ENCODE results near the gene MTG1. TPM values are rescaled to one million over a fixed set of nuclear protein-coding genes. Genes with fewer than 3 reads are reported as not detected.

Gene MTG1, protein sequence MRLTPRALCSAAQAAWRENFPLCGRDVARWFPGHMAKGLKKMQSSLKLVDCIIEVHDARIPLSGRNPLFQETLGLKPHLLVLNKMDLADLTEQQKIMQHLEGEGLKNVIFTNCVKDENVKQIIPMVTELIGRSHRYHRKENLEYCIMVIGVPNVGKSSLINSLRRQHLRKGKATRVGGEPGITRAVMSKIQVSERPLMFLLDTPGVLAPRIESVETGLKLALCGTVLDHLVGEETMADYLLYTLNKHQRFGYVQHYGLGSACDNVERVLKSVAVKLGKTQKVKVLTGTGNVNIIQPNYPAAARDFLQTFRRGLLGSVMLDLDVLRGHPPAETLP
- total RNA-seq (2014; rRNA removed; shearing (Covaris generic)) = 35.8 and 51.0 TPM in 2 replicates

DNA sequence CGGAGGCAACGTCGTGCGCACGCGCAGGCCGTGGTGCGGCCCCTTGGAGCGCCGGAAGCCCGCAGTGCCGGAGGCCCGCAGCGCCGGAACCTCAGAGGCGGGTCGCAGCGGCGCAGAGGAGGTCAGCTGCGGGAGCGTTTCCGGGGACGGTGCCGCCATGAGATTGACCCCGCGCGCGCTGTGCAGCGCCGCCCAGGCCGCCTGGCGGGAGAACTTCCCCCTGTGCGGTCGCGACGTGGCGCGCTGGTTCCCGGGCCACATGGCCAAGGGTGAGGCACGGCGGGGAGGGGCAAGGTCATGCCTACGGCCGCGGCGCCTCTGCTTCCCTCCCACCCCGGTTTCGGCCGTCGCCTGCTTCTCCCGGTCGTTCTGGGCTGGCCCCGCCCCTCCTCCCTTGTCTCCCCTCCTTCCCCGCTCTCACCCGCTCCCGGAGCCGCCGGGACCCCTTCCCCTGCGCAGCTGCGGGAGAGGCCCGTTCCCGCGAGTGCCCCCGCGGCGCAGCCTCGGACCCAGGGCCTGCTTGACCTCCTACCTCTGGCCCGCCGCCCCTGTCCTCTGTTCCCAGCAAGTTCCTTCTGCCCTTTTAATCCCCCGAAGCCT is at the start of gene MTG1:
Gene MTG1 (plus strand): TSS at position 94 of the 600 bp plus-strand sequence. CDS start 64 bp downstream, at position 158.
- peak; percentile 92 for DNase-seq (ENCODE audit: low read depth)

DNA sequence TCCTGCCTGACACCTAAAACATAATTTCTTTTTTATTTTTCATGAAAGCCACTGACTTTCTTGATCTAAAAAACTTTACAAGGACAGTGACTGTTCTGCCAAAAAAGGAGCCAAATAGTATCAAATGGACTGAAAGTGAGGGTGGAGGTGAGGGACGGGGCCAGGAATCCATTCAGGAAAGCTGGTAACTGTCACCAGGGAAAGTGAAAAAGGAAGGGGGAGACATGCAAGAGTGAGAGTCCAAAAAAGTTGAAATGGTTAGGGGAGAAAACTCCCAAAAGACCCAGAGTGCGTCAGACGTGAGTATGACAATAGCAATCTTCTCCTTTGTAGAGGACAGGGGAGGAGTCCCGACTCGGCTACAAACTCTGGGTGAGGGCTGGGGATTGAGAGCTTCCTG is 49.7 kb upstream of the MTG1 start:
- DNase-seq (ENCODE audit: low read depth) = no peak

DNA sequence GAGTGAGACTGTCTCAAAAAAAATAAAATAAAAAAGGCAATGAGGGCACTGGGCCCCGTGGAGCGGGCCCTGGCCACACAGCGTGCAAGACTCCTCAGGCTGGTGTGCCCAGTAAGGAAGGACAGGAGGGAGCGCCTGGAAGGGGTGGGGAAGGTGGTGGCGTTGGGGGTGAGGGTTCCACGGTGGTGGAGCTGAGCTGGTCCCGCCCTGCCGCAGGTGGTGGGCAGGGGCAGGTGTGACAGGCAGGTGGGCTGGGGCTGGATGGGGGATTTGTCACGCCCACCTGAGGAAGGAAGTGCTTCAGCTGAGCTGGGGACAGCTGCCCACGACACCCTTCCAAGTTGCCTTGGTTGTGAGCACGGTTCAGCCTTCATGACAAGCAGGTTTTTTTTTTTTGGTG is 47.5 kb upstream of the MTG1 start:
- no peak for DNase-seq (ENCODE audit: low read depth)

DNA sequence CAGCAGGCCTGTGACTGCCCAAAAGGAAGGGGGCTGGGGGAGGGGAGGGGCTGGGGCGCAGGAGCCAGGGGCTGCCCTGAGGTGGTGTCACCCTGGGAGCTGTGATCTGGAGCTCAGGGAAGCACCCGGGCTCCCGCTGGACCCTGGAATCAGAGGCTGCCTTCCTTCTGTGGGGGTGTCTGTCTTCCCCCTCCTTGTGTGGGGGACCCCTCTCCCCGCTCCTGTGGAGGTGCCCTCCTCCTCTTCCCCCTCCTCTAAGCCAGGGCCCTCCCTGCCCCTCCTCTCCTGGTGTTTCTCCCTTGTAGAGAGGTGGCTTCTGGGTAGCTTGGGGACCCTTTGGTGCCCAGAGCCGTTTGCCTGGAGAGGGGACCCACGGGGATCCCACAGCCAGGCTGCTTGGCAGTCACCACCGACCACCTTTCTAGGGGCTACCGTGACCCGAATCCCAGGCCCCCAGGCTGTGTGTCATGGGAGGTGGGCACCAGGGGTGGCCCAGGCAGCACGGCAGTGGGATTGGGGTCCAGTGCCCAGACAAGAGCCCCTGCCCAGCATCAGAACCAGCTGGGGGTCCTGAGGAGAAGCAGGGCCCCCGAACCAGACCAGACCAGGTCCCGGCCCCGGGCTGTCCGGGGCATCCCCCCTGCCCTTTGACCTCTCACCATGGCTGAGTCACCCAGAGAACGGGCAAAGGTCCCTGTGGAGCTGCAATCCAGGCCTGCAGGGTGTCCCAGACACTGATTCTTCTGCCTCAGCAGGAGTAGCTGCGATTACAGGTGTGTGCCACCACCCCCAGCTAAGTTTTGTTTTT is 46.0 kb upstream of the MTG1 start:
- DNase-seq (ENCODE audit: low read depth) = no peak

DNA sequence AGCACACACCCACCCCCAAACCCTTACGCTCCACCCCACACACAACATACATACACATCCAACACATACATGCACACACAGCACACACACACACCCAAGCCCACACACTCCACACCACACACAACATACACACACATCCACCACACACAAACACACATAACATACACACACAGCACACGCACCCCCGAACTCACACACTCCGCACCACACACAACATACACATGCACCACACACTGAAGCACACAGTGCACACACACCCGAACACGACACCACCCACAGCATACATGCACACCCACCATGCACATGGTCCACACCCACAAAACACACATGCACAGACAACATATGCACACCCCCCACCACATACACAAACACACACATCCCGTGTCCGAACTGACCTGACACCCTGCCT is 44.8 kb upstream of the MTG1 start:
- DNase-seq (ENCODE audit: low read depth) = no peak

DNA sequence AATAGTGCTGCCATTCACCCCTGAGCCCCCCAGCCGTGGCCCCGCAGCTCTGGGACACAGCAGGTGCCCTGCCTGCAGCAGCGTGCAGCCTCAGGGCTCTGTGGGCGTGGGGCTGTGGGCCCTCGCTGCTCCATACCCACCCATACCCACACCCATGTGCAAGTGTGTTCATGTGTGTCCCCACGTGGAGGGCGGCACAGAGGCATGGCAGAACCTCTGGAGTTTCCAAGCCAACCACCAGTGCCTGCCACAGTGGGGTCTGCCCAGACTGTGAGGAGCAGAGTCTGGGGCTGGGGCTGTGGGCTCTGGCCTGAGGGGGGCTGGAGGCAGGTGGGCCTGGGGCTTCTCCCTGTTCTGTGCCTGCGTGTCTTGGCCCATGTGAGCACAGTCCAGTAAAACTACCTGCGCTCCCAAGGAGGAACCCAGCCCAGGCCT is 44.4 kb upstream of the MTG1 start:
- no peak for DNase-seq (ENCODE audit: low read depth)

DNA sequence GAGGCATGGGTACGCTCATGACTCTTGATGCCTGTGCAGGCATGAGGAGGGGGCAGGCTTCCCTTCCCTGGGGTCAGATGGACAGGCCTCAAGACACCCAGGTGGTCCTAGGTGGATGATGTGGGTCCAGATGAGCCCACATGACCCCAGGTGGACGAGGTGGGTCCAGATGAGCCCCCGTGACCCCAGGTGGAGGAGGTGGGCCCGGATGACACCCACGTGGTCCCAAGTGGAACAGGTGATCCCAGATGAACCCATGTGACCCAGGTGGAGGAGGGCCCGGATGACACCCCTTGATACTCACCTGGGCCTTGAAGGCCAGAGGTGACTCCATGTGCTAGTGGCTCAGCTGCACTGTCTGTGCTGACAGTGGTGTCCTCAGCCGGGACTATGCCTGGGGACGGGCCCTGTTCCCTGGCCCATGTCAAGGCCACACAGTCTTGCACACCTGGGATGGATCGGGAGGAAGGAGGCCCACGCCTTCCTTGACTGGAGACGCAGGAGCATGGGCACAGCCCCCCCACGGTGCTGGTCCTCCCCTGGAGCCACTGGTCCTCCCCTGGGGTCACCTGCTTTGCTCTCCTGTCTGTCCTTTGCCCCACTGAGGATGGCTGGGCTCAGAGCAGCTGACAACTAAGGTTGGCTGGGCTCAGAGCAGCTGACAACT is 43.5 kb upstream of the MTG1 start:
- DNase-seq (ENCODE audit: low read depth) = no peak

DNA sequence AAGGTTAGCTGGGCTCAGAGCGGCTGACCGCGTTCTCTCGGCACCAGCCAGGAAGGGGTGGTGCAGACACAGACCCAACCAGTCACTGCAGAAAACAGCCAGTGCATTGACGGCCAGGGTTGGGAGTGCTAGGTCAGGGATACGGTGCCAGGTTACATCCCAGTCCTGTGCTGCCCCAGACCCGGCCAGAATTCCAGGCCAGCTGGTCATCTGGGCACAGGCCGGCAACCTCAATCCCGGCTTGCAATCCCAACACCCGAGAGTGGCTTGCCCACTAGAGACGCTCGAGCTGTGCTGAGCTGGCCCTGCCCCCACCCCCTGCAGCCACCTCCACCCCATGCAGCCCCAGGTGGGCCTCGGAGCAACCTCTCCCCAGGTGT is 43.0 kb upstream of the MTG1 start:
- no peak for DNase-seq (ENCODE audit: low read depth)

DNA sequence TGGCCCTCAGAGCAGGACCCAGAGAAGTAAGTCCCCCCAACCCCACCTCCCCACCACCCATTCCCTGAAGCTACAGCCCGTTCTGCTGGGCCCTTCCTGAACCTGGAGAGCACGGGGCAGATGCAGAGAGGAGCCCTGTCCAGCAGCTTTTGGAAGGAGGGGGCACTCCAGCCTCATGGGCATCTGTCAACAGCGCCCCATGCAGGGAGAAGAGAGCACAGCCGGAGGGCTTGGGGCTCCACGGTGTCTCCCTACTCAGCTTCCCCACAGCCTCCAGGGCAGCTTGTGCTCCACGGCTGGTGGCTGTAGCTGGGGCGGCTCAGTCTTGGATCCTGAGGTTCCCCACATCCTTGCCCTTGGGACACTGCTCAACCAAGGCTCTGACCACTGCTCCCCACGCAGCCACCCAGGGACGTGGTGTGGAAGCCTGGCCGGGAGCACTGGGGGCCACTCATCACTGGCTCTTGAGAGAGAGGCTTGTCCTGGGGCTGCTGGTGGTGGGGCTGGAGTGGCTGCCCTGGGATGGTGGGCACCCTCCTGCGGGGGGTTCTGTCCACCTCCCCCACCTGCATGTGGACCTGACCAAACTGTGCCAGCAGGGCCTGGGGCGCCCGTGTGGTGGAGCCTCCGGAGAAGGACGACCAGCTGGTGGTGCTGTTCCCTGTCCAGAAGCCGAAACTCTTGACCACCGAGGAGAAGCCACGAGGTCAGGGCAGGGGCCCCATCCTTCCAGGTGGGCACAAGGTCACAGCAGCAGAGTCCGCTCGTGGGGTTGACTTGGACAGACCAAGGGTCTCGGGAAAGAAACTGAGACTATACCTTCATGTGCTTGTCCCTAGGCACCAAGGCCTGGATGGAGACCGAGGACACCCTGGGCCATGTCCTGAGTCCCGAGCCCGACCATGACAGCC is 42.3 kb upstream of the MTG1 start:
- DNase-seq (ENCODE audit: low read depth) = no peak

DNA sequence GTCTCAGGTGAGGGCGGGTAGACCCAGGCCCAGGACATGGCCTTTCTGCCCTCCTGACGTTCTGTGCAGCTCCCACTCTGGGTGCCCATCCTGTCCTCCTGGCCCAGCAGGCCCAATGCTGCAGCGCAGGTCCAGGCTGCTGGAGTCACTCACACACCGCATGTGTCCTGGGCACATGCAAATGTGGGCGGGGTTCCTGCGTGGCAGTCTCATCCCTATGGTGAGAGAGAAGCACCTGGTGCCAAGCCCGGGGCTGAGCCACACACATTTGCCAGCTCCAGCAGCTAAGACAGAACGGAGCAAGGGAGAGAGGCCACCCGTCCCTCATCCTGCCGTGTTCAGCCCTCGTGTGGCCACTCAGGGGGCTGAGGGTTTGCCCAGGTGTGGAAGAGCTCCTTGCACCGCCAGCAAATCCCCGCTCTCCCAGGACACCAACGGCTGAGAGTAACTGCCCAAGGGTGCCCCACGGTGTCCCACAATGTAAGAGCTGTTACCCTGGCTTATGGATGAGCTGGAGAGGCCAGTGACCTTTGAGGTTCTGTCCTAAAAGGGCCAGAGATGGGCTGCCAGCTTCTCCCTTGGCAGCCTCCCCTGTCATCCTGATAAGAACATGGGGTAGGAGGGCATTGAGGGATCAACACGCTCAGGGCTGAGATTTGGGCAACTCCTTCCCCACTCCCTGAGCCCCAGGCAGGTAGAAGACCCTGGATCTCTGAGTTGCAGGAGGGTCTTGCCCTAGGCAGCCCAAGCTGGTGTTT is 40.6 kb upstream of the MTG1 start:
- DNase-seq (ENCODE audit: low read depth) = no peak

DNA sequence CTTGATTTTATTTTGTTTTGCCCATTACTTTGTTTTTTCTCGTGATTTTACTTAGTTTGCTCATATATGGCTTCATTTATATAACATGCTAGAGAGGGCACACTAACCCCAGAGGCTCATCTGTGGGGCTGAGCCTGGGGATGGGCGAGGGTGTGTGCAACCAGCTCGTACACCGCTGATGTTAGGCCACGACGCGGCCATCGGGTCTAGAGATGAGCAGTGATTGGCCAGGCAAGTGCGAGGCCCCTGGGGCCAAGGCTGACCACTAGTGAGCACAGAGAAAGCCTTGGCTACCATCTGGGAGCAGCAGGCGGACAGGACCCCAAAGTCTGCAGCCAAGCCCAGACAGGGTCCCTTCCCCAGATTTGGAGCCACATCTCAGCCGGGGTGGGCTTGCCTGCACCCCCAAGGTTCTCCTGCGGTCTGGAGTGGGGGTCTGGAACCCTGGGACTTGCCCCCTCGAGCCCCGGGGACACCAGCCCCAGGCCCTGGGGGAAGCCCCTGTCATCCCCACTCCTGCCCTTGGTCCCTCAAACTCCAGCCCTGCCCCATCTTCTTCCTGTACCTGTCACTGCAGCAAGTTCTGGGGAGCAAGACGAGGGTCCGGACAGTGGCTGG is 39.9 kb upstream of the MTG1 start:
- no peak for DNase-seq (ENCODE audit: low read depth)

DNA sequence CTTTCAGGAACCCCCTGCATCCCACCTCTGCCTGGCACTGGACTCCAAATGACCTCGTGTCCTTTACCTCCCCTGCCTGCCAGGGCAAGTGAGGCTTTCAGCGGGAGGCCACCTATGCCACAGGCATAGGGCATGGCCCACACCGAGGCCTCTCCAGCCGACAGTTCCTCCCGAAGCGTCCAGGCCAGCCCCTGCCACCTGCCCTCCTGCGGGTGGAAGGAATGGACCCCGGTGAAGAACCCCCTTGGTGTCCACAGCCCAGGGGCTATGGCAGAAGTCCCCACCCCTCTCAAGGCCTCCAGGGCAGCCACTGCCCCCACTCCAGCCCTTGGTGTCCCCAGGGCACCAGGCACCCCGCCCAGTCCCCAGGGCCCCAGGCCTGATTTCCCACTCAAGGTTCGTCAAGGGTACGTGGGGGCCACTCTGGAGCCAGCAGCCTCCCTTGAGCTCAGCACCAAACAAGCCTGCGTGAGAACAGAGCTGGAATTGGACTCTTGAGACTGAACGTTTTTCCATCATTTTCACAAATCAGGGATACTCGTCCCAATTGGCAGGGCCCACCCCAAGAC is 39.2 kb upstream of the MTG1 start:
- DNase-seq (ENCODE audit: low read depth) = no peak

DNA sequence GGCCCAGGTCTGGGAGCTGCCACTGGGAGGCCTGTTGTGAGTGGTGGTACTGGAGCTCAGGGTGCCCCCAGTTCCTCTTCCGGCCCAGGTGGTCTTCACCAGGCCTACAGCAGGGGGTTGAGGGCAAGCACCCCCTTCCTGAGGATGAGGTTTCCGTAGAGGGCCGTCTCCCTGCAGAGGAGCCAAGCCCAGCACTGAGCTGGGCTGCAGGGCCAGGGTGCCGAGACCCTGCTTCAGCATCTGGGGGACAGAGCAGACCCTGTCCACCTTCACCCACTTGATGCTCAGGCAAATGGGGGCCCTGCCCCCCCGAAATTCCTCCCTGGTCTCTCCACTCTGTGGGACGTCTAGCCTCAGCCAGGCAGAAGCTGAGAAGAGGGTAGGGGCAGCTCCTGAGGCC is 38.7 kb upstream of the MTG1 start:
- DNase-seq (ENCODE audit: low read depth) = no peak

DNA sequence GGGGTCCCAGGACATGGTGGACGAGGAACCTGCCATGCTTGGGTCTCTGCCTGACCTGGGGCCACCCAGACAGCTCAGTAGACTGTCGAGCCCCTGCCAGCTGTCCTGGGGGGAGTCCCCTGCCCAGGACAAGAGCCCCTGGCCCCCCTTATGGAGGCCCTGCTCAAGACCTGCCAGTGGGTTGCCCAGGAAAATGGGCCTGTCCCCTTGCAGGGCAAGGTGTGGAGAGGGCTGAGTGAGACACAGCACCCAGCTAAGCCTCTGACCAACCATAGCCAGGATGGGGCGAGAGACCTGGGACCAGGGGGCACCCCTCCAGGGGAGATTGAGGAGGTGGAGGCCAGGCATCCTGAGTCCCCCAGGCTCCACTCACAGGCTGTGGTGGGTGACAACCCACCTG is 38.0 kb upstream of the MTG1 start:
- DNase-seq (ENCODE audit: low read depth) = no peak

DNA sequence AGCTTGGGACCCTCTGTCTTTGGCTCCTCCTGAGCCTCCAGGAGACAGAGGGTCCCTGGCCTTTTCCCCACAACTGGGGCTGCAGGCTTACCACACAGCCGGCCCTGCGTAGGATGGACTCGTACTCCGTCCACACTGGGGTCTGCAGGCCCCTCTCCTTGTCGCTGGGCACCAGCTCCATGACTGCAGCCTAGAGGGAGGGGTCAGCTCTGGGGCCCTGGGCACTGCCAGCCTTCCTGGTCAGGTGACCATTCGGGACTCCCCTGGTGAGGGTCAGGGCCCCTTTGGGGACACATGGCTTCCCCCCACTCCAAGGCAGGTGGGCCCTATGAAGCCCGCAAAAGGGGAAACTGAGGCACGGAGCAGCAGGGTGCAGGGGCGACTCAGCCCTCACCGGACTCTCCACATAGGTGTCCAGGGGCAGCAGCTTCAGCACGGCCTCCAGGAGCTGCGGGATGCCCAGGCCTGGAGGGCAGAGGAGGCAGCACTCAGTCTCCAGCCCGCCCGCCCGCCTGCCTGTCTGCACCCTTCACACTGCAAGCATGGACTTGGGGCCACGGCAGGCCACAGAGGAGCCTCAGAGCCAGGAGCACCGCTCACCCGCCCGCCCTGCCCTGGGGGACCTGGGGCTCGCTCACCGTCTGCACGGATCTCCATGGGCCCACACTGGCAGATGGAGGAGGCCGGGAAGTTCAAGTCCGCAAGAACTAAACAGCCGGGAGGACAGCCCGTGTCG is 37.2 kb upstream of the MTG1 start:
- no peak for DNase-seq (ENCODE audit: low read depth)

DNA sequence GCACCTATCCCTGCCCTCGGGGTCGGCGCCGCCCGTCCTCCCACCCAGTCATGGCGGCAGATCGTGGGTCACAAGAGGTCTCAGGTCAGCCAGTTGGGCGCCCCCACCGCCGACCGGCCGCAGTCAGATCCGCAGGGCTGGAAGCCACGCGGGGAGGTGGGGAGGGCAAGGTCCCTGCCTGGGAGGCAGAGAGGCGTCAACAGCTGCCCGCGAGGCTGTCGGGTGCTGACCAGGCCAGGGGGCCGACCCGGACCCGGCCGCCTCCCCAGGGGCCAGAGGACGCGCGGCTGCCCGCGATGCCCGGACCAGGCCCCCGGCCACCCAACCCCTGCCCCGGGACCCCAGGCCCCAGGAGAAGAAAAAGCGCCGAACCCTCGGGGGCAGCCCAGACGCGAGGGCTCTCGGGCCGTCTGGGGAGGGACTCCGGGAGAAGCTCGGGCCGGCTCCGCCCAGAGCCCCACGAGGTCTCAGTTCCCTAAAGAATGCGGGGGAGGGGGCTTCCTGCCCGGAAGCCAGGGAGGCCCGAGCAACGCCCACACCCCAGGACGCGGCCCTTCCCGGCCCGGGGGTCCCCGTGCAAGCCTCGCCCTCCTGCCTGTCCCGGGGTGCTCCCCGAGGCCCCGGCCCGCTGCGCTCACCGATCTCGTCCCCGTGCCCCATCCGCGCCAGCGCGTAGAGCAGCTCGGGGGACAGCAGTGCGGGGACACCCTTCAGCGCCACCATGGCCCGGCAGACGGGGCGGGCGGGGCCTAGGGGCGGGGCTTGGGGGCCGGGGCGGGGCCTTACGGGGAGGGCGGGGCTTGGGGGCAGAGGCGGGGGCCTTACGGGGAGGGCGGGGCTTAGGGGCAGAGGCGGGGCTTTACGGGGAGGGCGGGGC is 36.4 kb upstream of the MTG1 start, which contains the start of gene FUOM:
Gene FUOM (minus strand): TSS at position 735 of the 877 bp plus-strand sequence. CDS start 12 bp downstream, at position 723.
- peak; percentile 44 for DNase-seq (ENCODE audit: low read depth)

DNA sequence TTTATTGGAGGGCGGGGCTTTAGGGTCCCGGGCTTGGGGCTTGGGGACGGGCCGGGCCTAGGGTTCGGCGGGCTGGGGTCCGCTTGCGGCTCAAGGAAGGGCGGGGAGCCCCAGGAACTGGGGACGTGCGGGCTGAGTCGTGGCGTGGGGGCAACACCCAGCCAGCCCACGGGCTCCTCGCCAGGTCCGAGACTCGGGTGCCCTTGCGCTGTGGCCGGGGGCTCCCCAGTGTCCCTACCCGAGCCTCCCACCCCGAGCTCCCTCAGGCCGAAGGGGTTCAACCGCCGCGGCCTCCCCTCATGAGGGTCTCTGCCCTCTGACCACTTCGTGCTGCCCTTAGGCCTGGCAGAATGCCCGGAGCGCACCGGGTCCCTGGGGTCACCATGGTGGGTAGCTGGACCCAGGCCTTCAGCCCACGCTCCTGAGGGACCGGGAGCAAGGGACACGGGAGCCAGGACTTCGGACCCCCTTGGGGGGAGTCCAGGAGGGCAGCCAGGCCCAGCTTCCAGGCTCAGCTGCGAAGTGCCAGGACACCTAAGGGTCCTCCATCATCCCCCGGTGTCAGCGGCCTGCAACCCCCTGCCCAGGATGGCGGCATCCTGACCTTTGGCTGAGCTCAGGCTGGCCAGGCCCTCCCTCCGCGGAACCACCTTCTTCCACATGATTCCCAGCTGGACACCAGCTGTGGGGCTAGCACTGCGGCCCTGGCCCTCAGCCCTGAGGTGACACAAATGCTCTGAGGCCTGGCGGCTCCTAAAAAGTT is 35.6 kb upstream of the MTG1 start:
- no peak for DNase-seq (ENCODE audit: low read depth)
